Neural cell (in vitro differentiated cells): ENCODE measurements around the gene CRADD.

Experiments used
- CTCF ChIP-seq: fragments of 450-650 bp; IDR thresholded peaks from 2 replicates; pipeline ENCODE4 v1.5.1; 2014; ENCODE audit warnings: antibody characterized with exemption, mild to moderate bottlenecking, moderate library complexity; ENCODE audit not compliant: poor library complexity, severe bottlenecking
- TAF1 ChIP-seq: IDR thresholded peaks from 2 replicates; pipeline ENCODE4 v1.6.1; 2012; ENCODE audit warnings: low read depth

GRCh38 chr12:93836620-93837260, 159.6 kb downstream of the CRADD start:
- TF ChIP-seq TAF1: no peak
- TF ChIP-seq CTCF: no peak
